Fibroblast of lung (primary cell): Measurements from ENCODE around the gene TJP1. TPM values are rescaled to one million over a fixed set of nuclear protein-coding genes. Genes with fewer than 3 reads are reported as not detected.

Experiments
- DNase-seq, 2 donors: peaks; one replicate each; pipeline versions ENCODE4 v3.0.0 to v3.0.0-alpha.2; 2010; ENCODE audit warnings: low read depth in 2 of 2
- H2AFZ ChIP-seq: 2 replicates; pipeline ENCODE4 v1.5.1; 2012; ENCODE audit warnings: low read length, control low read depth, inconsistent platforms
- H3K27ac ChIP-seq: 2 replicates; pipeline ENCODE4 v1.5.1; 2011; ENCODE audit warnings: low read length, control low read depth; ENCODE audit not compliant: insufficient read depth
- H3K27me3 ChIP-seq: 2 replicates; pipeline ENCODE4 v1.5.1; 2011; ENCODE audit warnings: mild to moderate bottlenecking, low read length; ENCODE audit not compliant: control insufficient read depth, insufficient read depth
- H3K36me3 ChIP-seq: 2 replicates; pipeline ENCODE4 v1.5.1; 2011; ENCODE audit warnings: low read length; ENCODE audit not compliant: control insufficient read depth, insufficient read depth
- H3K4me1 ChIP-seq: 2 replicates; pipeline ENCODE4 v1.5.1; 2011; ENCODE audit warnings: low read length; ENCODE audit not compliant: control insufficient read depth, insufficient read depth; ENCODE audit errors: extremely low read depth
- H3K4me2 ChIP-seq: 2 replicates; pipeline ENCODE4 v1.5.1; 2011; ENCODE audit warnings: low read length, control low read depth; ENCODE audit not compliant: insufficient read depth; ENCODE audit errors: extremely low read depth
- H3K4me3 ChIP-seq, 4 experiments: fragments of 200-600 bp in 1 of 4; sonication (generic) in 1 of 4; replicated peaks in 1 of 4; 2 replicates each; pipeline ENCODE4 v1.5.1; 2011 to 2016; ENCODE audit warnings: low read length in 4 of 4, low read depth in 3 of 4, mild to moderate bottlenecking in 3 of 4, control low read depth in 2 of 4, inconsistent platforms in 1 of 4, mixed read lengths in 1 of 4; ENCODE audit not compliant: insufficient read depth in 1 of 4; ENCODE audit errors: control extremely low read depth in 1 of 4
- H3K79me2 ChIP-seq: 2 replicates; pipeline ENCODE4 v1.5.1; 2012; ENCODE audit warnings: mild to moderate bottlenecking, low read length, inconsistent platforms; ENCODE audit not compliant: control insufficient read depth, insufficient read depth
- H3K9ac ChIP-seq: 2 replicates; pipeline ENCODE4 v1.5.1; 2011; ENCODE audit warnings: mild to moderate bottlenecking, low read length, control low read depth; ENCODE audit not compliant: insufficient read depth
- H3K9me3 ChIP-seq: 2 replicates; pipeline ENCODE4 v1.5.1; 2012; ENCODE audit warnings: low read depth, low read length; ENCODE audit not compliant: control insufficient read depth, insufficient read depth
- H4K20me1 ChIP-seq: 2 replicates; pipeline ENCODE4 v1.5.1; 2011; ENCODE audit warnings: low read length; ENCODE audit not compliant: control insufficient read depth, insufficient read depth; ENCODE audit errors: extremely low read depth
- CTCF ChIP-seq, 2 donors: IDR thresholded peaks in 1 of 2; conservative IDR thresholded peaks in 1 of 2; 1 replicate in 1 of 2; 2 replicates in 1 of 2; pipeline ENCODE4 v1.5.1; 2011 to 2012; ENCODE audit warnings: low read length in 2 of 2, control low read depth in 1 of 2, inconsistent platforms in 1 of 2, low read depth in 1 of 2, mild to moderate bottlenecking in 1 of 2
- EZH2 ChIP-seq: IDR thresholded peaks from 2 replicates; pipeline ENCODE4 v1.5.1; 2012; ENCODE audit warnings: low read length, control low read depth, mild to moderate bottlenecking; ENCODE audit errors: missing control alignments
- polyA plus RNA-seq, 2 donors: library from polyadenylated mRNA; depleted of rRNA in 1 of 2; stranded (reverse) in 1 of 2; unstranded in 1 of 2; fragments of >200 nt; gene quantifications; 2 replicates each; pipeline ENCODE4 v1.2.1, GENCODE V29; 2011 to 2012; ENCODE audit warnings: missing spikeins in 1 of 2
- total RNA-seq: library from RNA; depleted of rRNA; stranded (reverse); fragments of >200 nt; gene quantifications from 2 replicates; pipeline ENCODE4 v1.2.1, GENCODE V29; 2014

The TJP1 gene
- total and polyA plus RNA-seq, 2 donors (not counting 1 experiment from before 2014, with no cell fraction given) = 53.7 to 110 TPM

GRCh38 chr15:29693225-29693624, 129.0 kb downstream of the TJP1 start:
- no peak overlapping the region for H2AFZ ChIP-seq
- peaks cover 2% of the 10 kb centered on the region for H3K36me3 ChIP-seq
- no peak overlapping the region for H3K9ac ChIP-seq
- H3K4me2 ChIP-seq = no peak overlapping the region
- H3K9me3 ChIP-seq = no peaks in the 10 kb centered on the region
- H3K79me2 ChIP-seq = no peaks in the 10 kb centered on the region
- H3K27me3 ChIP-seq = no peaks in the 10 kb centered on the region
- H3K27ac ChIP-seq = no peak overlapping the region
- no peaks in the 10 kb centered on the region for H4K20me1 ChIP-seq
- no peak for DNase-seq
- H3K4me3 ChIP-seq = no peak overlapping the region
- no peak for TF ChIP-seq CTCF (conservative IDR thresholded peaks at IDR 0.05 in 1 of 2, IDR thresholded peaks at IDR 0.05 in 1 of 2; ENCODE audit: low read depth in 1 of 2, low read length in 2 of 2)
- TF ChIP-seq EZH2 = no peak
- no peaks in the 10 kb centered on the region for H3K4me1 ChIP-seq

GRCh38 chr15:29692527-29692926, 129.7 kb downstream of the TJP1 start:
- Histone ChIP-seq H2AFZ (no peak overlapping the region), H3K79me2 (no peaks in the 10 kb centered on the region), H3K27ac (no peak overlapping the region), H3K4me1 (no peaks in the 10 kb centered on the region), H3K4me3 (no peak overlapping the region), H3K4me2 (no peak overlapping the region), H3K9ac (no peak overlapping the region), H3K36me3 (peaks cover 2% of the 10 kb centered on the region), H4K20me1 (no peaks in the 10 kb centered on the region), H3K27me3 (no peaks in the 10 kb centered on the region), H3K9me3 (no peaks in the 10 kb centered on the region)
- TF ChIP-seq CTCF (conservative IDR thresholded peaks at IDR 0.05 in 1 of 2, IDR thresholded peaks at IDR 0.05 in 1 of 2; ENCODE audit: low read depth in 1 of 2, low read length in 2 of 2) = peak in 1 of 2 donors; percentile 40
- no peak for TF ChIP-seq EZH2
- no peak for DNase-seq

- Histone ChIP-seq H3K9me3 (no peaks in the 10 kb centered on the region), H3K36me3 (no peaks in the 10 kb centered on the region), H2AFZ (no peak overlapping the region), H3K4me3 (no peak overlapping the region), H3K4me1 (peaks cover under 1% of the 10 kb centered on the region), H3K27ac (no peak overlapping the region), H4K20me1 (no peaks in the 10 kb centered on the region), H3K79me2 (no peaks in the 10 kb centered on the region), H3K9ac (no peak overlapping the region), H3K4me2 (no peak overlapping the region), H3K27me3 (no peaks in the 10 kb centered on the region)
- DNase-seq = peak; percentile 28 to 41
- TF ChIP-seq EZH2 (no peak), CTCF (conservative IDR thresholded peaks at IDR 0.05 in 1 of 2, IDR thresholded peaks at IDR 0.05 in 1 of 2; ENCODE audit: low read depth in 1 of 2, low read length in 2 of 2) (no peak)
These were observed 131.3 kb downstream of the TJP1 start for GRCh38 chr15:29690765-29691475.
